NCI-H2196 (cell line): ENCODE results near the gene TMEM95.

Experiments used
- DNase-seq: peaks from one replicate; lab custom pipeline; 2025; ENCODE audit not compliant: unreplicated experiment; lab: John Stamatoyannopoulos, UW

The TMEM95 gene, protein sequence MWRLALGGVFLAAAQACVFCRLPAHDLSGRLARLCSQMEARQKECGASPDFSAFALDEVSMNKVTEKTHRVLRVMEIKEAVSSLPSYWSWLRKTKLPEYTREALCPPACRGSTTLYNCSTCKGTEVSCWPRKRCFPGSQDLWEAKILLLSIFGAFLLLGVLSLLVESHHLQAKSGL

DNA sequence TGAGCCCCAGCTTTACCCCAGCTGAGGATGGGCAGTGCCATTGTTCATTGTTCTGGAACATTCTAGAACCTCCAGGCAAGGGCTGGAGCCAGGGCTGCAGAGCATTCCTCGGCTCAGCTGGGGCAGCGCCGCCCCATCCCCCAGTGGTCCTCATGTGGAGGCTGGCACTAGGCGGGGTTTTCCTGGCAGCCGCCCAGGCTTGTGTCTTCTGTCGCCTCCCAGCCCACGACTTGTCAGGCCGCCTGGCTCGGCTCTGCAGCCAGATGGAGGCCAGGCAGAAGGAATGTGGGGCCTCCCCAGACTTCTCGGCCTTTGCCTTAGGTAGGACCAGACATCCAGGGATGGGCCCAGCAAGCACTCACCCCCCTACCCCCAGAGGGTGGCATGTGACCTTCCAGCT is at the start of gene TMEM95:
Gene TMEM95, plus strand, starts transcription at position 104 of the 400 bp plus-strand sequence. Its CDS starts 49 bp downstream, at position 153.
- peak; percentile 1 for DNase-seq

- DNase-seq, result peak; percentile 92
Measured at GRCh38 chr17:7306911-7307685, 47.9 kb upstream of the TMEM95 start, which contains the start of gene EIF5A. Gene EIF5A (plus strand): TSS chr17:7307628. CDS start chr17:7309636, 2,008 bp downstream.

DNA sequence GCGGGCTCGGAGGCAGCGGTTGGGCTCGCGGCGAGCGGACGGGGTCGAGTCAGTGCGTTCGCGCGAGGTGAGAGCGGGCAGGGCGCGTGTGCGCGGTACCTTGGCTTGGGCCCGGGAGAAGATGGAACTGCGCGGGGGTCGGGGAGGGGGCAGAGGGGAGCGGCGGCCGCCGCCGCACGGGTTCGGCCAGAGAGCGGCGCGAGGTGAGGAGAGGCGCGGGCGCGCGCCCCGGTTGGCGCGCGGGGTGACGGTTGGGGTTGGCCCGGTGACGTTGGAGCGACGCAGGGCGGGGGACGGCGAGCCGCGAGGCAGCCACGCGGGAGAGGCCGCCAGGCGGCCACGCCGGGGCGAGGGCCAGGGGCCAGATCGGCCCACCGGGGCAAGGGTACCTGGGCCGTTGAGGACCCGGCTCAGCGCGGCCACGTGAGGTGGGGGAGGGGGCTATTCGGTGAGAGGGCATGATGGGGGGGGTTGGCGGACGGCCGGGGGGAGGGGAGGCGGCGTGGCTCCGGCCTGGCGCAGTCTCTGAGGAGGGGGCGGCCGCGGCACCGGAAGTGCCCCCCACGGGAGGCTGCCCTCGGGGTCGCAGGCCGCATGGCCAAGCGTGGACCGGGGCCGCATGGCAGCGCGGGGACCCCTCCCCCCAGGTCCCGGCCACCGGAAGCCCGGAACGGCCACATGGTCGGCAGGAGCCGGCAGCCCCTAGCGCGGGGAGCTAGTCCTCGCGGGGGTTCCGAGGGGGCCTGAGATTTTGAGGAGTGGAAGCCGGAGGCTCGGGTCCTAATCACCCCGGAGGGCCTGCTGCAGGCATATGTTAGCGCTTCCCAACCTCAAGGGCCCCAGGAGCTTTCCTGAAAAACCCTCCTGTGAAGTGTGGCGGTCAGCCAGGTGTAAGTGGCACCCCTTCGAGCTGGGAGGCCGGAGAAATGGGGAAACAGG is 47.0 kb upstream of the TMEM95 start:
- peak; percentile 4 for DNase-seq

- peak; percentile 54 for DNase-seq
Measured at GRCh38 chr17:7308625-7309433, 46.1 kb upstream of the TMEM95 start.

- no peak for DNase-seq
Measured at GRCh38 chr17:7309628-7310027, 45.3 kb upstream of the TMEM95 start.

DNA sequence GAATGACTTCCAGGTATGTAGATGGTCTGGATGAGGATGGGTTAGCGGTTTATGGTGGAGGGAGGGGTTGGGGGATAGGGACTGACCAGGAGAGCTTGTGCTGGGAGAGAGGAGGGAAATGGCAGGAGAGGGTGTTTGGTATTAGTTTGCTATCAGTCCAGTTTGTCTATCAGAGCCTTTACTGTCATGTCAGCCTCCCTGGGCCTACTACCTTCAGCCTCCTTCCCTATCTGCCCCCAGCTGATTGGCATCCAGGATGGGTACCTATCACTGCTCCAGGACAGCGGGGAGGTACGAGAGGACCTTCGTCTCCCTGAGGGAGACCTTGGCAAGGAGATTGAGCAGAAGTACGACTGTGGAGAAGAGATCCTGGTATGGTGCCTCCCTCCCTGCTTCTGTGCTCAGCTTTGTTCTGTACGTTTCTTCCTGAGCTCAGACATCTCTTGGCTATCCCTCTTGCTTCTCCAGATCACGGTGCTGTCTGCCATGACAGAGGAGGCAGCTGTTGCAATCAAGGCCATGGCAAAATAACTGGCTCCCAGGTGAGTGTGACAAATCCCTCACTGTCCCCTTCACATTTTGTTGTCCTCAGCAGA is 43.7 kb upstream of the TMEM95 start:
- no peak for DNase-seq

GRCh38 chr17:7312432-7313087 is 42.4 kb upstream of the TMEM95 start:
- no peak for DNase-seq

GRCh38 chr17:7313088-7313889 is 41.7 kb upstream of the TMEM95 start:
- no peak for DNase-seq

- DNase-seq, result no peak
Measured at GRCh38 chr17:7313890-7314718, 40.9 kb upstream of the TMEM95 start.

DNA sequence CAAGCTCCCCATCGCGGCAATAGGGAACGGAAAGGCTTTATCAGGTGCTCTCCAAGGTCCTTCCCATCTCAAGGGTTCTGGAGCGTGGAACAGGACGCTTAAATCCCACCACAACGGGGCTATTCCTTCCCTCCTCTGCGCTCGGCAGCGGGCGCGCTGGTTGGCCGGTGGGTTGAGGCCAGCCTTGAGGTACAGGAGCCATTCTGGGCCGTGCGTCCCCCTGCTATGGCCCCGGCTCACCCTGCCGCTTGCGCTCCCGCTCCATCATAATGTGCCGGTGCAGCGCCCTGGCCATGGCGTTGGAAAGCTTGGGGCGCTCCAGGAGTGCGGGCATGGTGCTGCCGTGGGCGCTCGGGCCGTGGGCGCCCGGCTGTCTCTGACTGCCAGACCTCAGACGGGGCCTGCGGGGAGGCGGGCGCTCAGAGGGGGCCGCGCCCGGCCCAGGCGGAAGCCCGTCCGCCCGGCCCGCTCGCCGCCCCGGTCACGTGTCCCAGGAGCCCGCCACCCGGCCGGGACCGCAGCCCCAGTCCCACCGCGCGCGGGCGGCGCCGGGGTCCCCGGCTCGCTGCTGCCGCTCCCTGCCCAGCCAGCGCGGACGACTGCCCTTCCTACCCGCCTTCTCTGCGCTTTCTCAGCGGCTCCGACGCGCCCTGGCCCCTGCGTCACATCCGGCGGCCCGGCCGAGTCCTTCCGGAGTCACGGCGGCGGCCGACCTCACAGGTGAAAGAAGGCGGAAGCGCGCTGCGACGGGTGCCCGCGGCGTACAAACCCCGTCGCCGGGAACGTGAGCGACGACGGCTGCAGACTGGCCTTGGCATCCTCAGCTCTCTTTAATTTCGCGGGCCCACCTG is 40.0 kb upstream of the TMEM95 start, which contains the start of gene GPS2:
Gene GPS2, minus strand, starts transcription at position 642 of the 851 bp plus-strand sequence. Its CDS starts 308 bp downstream, at position 334.
- peak; percentile 76 for DNase-seq

DNA sequence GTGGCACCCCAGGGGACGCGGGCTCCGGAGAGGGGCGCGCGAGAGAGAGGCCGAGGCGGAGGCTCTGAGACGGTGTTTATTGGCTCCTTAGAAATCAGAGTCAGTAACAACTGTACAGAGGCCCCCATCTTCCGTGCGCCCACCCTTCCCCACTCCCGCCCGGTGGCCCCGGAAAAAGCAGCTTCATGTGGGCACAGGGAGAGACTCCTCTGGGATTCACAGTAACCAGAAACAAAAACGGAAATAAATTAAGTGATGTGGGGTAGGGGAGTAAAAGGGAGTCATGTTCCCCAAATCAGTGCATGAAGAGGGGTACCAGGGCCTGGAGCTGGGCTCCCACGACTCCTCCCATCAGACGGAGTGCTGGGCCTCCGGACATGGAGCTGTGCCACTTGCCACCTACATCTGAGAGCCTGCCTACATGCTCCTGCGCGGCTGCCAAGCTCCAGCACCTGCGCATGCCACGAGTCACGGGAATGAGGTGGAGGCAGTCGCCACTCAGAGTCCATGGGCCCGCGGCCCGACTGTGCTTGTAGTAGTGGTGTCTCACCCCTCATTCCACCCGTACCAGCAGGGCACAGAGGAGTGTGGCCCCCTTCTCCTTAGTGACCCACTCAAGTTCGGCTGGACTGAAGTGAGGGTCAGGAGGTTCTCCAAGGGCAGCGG is 39.3 kb upstream of the TMEM95 start:
- DNase-seq, result peak; percentile 6

- no peak for DNase-seq
Measured at GRCh38 chr17:7317161-7317803, 37.7 kb upstream of the TMEM95 start.

DNA sequence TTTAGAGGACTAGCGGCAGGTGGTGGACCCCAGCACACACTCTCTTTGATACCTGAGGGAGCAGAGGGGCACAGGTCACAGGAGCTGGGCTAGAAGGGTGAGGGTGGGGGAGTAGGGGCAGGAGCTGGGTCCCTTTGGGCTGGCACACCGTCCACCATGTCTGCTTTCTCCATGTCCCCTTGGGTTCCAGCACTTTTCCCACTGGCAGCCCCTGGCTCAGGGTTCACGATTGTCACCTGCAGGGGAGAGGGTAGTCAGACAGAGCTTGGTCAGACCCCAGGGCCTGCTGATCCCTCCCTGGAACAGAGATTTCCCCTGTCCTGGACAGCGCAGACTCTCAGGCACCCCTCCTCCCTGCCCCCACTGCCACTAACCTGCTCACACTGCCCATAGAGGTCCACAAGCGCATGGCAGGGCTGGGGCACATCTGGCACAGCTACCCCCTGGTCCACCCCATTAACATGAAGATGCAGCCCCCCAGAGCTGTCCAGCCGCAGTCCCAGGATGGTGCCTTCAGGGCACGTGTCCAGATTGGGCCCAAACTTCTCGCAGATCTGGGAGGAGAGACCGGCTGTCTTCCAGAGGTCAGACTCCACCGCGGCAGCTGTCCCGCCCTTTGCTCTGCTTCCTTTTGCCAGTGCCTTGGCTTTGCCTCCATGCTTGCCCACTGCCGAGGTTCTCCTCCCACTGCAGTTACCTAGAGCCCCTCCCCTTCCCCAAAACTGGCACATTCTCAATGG is 36.7 kb upstream of the TMEM95 start:
- no peak for DNase-seq

- DNase-seq, result no peak
Measured at GRCh38 chr17:7321466-7321865, 33.5 kb upstream of the TMEM95 start.

- peak; percentile 60 for DNase-seq
Measured at GRCh38 chr17:7322520-7323194, 32.3 kb upstream of the TMEM95 start.
